Activated T-helper 1 cell treated with anti-CD3 and anti-CD28 coated beads, Interleukin-12 subunit alpha, Interleukin-12 subunit beta, Interleukin-2, Interleukin-4 antibody, amounts not matched to agents 30 ng/mL and 10 ng/mL and 1 ng/mL, durations not matched to agents 14 hours and 24 hours and 36 hours (primary cell): ENCODE data around the gene OR1S2. TPM values are rescaled to one million over a fixed set of nuclear protein-coding genes. Genes with fewer than 3 reads are reported as not detected.
"Not testable (repeated sequence)": the region's sequence is repeated elsewhere in the genome, so short reads cannot be mapped to it uniquely, and the experiment has no call there.

Source experiments
- DNase-seq: peaks from one replicate; pipeline ENCODE4 v3.0.0; 2021; ENCODE audit warnings: low spot score
- H3K27ac Mint-ChIP-seq: one replicate; pipeline ENCODE4 v1.8.0; 2021; ENCODE audit warnings: mild to moderate bottlenecking, mixed read lengths
- H3K27me3 Mint-ChIP-seq: one replicate; pipeline ENCODE4 v1.8.0; 2022; ENCODE audit warnings: mild to moderate bottlenecking, moderate library complexity, mixed read lengths; ENCODE audit not compliant: insufficient read depth
- H3K36me3 Mint-ChIP-seq: one replicate; pipeline ENCODE4 v1.8.0; 2021; ENCODE audit warnings: low read depth, mixed read lengths
- H3K4me1 Mint-ChIP-seq: one replicate; pipeline ENCODE4 v1.8.0; 2021; ENCODE audit warnings: low read depth, mixed read lengths
- H3K4me3 Mint-ChIP-seq: one replicate; pipeline ENCODE4 v1.8.0; 2021; ENCODE audit warnings: mild to moderate bottlenecking, moderate library complexity, mixed read lengths
- H3K9me3 Mint-ChIP-seq: one replicate; pipeline ENCODE4 v1.8.0; 2021; ENCODE audit warnings: mixed read lengths
- intact Hi-C: fragments of 100-400 bp; cut with micrococcal nuclease; formaldehyde crosslinking; loops from one replicate; pipeline ENCODE4 v1.15.1; 2024
- total RNA-seq: library from RNA; stranded (reverse); gene quantifications from 2 replicates; pipeline ENCODE4 v1.2.3, GENCODE V29; 2022

OR1S2 gene, protein sequence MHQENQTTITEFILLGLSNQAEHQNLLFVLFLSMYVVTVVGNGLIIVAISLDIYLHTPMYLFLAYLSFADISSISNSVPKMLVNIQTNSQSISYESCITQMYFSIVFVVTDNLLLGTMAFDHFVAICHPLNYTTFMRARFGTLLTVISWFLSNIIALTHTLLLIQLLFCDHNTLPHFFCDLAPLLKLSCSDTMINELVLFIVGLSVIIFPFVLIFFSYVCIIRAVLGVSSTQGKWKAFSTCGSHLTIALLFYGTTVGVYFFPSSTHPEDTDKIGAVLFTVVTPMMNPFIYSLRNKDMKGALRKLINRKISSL
- not detected in 2 replicates for total RNA-seq

DNA sequence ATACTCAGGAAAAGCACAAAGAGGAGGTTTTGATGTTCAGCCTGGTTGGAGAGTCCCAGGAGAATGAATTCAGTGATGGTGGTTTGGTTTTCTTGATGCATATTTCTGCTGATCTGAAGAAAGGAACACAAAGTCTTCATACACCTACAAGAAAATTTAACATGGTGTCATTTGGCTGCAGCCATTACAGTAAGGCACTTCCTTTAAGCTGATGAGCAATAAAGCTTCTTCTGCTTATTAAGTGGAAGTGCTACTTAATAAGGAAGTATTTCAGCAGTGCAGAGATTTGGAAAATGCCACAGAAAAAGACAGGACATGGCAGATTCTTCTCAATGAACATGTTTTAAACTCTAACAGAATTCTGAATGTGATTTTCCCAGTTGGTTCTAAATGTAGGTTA, at the start of gene OR1S2:
TSS of gene OR1S2 (minus strand) at position 101 of the 400 bp plus-strand sequence. CDS start at position 101, 0 bp downstream.
- Mint-ChIP-seq H3K4me3 (no peak within 1 kb of the TSS), H3K36me3 (no peaks in the 10 kb centered on the region), H3K27me3 (no peaks in the 10 kb centered on the region), H3K4me1 (no peaks in the 10 kb centered on the region), H3K27ac (no peak within 1 kb of the TSS), H3K9me3 (no peaks in the 10 kb centered on the region)
- no peak for DNase-seq
- intact Hi-C loops, result no loop called here

DNA sequence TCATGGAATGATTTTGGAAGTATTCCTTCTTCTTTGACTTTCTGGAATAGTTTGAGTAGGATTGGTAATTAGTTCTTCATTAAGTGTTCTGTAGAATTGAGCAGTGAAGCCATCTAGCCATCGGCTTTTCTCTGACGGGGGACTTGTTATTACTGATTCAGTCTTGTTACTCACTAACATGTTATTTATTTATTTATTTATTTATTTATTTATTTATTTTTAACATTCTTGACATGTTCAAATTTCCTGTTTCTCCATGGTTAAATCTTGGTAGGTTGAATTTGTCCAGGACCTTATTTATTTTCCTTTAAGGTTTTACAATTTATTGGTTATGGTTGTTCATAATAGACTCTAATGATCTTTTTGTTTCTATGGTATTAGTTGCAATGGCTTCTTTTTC, 40.0 kb upstream of the OR1S2 start:
- DNase-seq, result no peak
- intact Hi-C loops, result no loop called here
- no peak overlapping the region for H3K4me3 Mint-ChIP-seq
- no peaks in the 10 kb centered on the region for H3K27me3 Mint-ChIP-seq
- no peaks in the 10 kb centered on the region for H3K36me3 Mint-ChIP-seq
- no peaks in the 10 kb centered on the region for H3K9me3 Mint-ChIP-seq
- H3K27ac Mint-ChIP-seq, result no peak overlapping the region
- H3K4me1 Mint-ChIP-seq, result no peaks in the 10 kb centered on the region

DNA sequence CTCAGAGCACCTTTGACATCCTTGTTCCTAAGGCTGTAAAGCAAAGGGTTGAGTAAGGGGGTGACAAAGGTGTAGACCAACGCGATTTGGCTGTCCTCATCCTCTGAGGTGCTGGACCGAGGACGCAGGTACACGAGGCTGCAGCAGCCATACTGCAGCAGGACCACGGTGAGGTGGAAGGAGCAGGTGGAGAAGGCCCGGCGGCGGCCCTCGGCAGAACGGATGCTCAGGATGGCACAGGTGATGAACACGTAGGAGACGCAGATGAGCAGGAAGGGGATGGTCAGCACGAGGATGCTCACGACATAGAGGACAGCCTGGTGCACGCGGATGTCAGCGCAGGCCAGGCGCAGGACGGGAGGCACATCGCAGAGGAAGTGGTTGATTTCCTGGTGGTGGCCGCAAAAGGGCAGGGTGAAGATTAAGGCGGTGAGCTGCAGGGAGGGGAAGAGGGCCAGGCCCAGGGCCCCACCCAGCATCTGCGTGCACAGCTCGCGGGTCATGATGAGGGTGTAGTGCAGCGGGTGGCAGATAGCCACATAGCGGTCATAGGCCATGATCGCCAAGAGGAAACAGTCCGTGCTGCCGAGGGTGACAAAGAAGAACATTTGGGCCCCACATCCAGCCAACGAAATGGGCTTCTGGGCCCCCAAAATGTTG, 24.1 kb upstream of the OR1S2 start:
- intact Hi-C loops, result no loop called here
- Mint-ChIP-seq H3K36me3 (no peaks in the 10 kb centered on the region), H3K27me3 (no peaks in the 10 kb centered on the region), H3K4me1 (no peaks in the 10 kb centered on the region), H3K27ac (no peak overlapping the region), H3K4me3 (no peak overlapping the region), H3K9me3 (no peaks in the 10 kb centered on the region)
- no peak for DNase-seq

DNA sequence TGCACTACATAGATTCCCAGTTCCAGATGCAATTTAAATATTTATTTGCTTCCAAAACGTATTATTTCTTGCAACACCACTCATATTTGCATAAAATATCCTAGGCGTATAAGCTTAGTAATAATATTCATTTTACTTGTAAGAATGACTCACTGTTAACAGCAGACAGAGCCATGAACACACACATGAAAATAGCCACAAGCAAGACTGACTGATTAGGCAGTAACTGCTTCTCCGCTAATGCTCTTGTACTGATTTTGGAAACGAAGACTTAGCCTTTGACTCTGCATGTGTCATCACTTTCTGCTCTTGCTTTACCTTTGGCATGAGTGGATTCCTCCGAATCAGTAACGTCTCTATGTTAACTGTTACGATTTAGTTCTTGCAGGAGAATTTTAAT, 18.8 kb upstream of the OR1S2 start:
- no peak overlapping the region for H3K4me3 Mint-ChIP-seq
- intact Hi-C loops, result no loop called here
- H3K36me3 Mint-ChIP-seq, result no peaks in the 10 kb centered on the region
- no peaks in the 10 kb centered on the region for H3K9me3 Mint-ChIP-seq
- no peak overlapping the region for H3K27ac Mint-ChIP-seq
- H3K27me3 Mint-ChIP-seq, result no peaks in the 10 kb centered on the region
- H3K4me1 Mint-ChIP-seq, result no peaks in the 10 kb centered on the region
- DNase-seq, result no peak

DNA sequence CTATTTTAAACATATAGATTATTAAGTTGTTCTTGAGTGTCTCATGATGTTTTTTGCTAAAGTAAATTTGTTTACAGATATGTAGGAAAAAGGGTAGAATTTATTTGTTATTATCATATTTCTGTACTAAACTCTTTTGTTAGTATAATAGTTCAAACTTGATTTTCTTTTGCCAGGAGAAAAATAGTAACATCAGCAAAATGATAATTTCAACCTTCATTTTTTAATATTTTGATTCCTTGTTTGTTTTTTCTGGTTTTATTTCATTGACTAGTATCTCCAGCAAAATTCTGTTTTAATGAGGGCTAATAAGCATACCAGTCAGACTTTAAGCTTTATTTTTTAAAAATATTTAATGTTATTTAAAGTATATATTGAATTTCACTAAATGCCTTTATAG, 12.5 kb upstream of the OR1S2 start:
- intact Hi-C loops, result no loop called here
- H3K4me1 Mint-ChIP-seq, result no peaks in the 10 kb centered on the region
- no peaks in the 10 kb centered on the region for H3K27me3 Mint-ChIP-seq
- H3K9me3 Mint-ChIP-seq, result no peaks in the 10 kb centered on the region
- no peak overlapping the region for H3K27ac Mint-ChIP-seq
- H3K36me3 Mint-ChIP-seq, result no peaks in the 10 kb centered on the region
- DNase-seq, result no peak
- H3K4me3 Mint-ChIP-seq, result no peak overlapping the region

DNA sequence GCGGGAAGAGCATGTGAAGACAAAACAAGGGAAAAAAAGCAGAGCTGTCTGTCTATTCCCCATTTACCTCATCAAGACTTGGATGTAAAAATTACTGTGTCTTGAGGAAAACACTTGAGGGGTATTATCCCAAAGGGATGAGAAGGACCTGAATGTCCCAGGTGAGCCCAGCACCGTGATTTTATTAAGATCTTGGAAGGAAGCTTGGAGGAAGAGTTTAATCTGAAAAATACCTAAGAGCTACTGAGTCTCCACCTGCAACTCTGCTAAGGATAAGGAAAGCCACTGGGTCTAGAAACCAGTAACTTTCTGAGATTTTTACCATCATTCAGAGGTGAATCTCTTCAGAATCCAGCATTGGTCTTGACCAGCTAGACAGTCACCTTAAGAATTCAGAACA, 8.5 kb upstream of the OR1S2 start, which contains the start of gene OR1S1:
TSS of gene OR1S1 (plus strand) at position 301 of the 400 bp plus-strand sequence.
- H3K27ac Mint-ChIP-seq, H3K4me1 Mint-ChIP-seq, H3K36me3 Mint-ChIP-seq, DNase-seq, H3K4me3 Mint-ChIP-seq, H3K27me3 Mint-ChIP-seq, H3K9me3 Mint-ChIP-seq, intact Hi-C loops: not testable (repeated sequence)

DNA sequence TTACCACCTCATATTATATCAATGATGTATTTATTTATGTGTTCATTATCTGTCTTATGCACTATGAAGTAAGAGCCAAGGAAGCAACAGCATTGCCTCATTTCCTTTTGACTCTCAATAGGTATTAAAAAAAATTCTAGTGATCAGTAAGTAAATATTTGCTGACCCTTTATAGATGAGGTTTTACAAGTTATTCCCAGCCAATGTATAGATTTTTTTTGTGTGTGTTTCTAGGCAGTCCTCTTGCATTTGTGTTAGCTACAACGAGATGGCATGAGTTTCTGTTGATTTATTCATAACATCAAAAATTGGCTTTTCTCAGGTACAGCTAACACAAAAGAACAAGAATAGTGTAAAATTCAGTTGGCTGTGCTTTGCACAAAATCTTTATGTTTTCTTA, 4.7 kb downstream of the OR1S2 start:
- H3K4me3 Mint-ChIP-seq, result no peak overlapping the region
- DNase-seq, result no peak
- H3K36me3 Mint-ChIP-seq, result no peaks in the 10 kb centered on the region
- no peak overlapping the region for H3K27ac Mint-ChIP-seq
- peaks cover 10% of the 10 kb centered on the region for H3K9me3 Mint-ChIP-seq
- intact Hi-C loops, result no loop called here
- H3K27me3 Mint-ChIP-seq, result no peaks in the 10 kb centered on the region
- H3K4me1 Mint-ChIP-seq, result no peaks in the 10 kb centered on the region

DNA sequence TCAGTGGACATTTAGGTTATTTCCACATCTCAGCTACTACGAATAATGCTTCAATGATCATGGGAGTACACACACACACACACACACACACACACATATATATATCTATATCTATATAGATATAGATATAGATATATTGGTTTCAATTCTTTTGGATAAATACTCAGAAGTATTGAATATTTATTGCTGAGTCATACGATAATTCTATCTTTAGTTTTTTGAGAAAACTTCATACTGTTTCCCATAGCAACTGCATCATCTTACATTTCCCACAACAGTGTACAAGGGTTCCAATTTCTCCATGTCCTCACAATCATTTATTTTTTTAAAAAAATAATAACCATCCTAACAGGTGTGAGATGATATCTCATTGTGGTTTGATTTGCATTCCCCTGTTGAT, 8.0 kb downstream of the OR1S2 start:
- H3K4me1 Mint-ChIP-seq, result no peaks in the 10 kb centered on the region
- H3K27me3 Mint-ChIP-seq, result no peaks in the 10 kb centered on the region
- intact Hi-C loops, result no loop called here
- H3K4me3 Mint-ChIP-seq, result no peak overlapping the region
- no peak overlapping the region for H3K27ac Mint-ChIP-seq
- peaks cover 10% of the 10 kb centered on the region for H3K9me3 Mint-ChIP-seq
- H3K36me3 Mint-ChIP-seq, result no peaks in the 10 kb centered on the region
- no peak for DNase-seq

DNA sequence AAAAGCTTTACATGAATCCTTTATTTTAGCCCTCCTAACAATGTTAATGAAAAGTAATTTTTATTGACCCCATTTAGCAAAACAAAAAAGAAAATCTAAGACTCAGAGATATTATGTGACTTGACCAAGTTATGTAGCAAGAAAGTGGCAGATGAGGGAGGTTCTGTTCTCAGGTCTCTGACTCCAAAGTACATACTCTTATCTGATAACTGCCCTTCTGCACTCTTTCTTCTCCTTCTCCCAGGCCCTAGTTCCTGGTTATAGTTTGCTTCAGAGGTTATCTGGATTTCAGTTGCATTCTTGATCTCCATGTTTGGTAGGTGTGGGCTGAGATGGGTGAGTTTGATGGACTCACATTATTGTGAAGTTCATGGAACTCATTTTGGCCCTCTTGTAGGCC, 10.6 kb downstream of the OR1S2 start:
- Mint-ChIP-seq H3K4me3 (no peak overlapping the region), H3K36me3 (no peaks in the 10 kb centered on the region)

DNA sequence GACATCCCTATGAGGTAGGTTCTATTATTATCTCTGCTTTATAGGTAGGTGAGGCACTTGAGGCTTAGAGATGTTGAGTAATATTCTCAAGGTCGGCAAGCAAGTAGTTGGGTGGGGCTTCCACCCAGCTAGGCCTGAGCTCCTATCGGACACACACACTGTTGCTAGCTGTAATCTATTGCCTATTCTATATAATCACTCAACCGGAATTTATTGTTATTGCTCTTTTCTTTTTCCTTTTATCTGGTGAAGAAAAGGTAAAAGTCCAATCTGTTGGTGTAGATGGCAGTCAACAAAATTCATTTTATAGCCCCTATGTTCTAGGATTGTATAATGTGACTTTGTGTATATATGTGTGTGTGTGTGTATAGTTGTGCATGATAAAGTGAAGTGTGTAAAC, 11.7 kb downstream of the OR1S2 start:
- H3K9me3 Mint-ChIP-seq, result peaks cover 7% of the 10 kb centered on the region
- H3K27me3 Mint-ChIP-seq, result no peaks in the 10 kb centered on the region
- H3K4me3 Mint-ChIP-seq, result no peak overlapping the region
- no peaks in the 10 kb centered on the region for H3K36me3 Mint-ChIP-seq
- H3K27ac Mint-ChIP-seq, result no peak overlapping the region
- no peak for DNase-seq
- no peaks in the 10 kb centered on the region for H3K4me1 Mint-ChIP-seq
- intact Hi-C loops, result no loop called here

More for the DNA sequence above, 10.6 kb downstream of the OR1S2 start:
- no peaks in the 10 kb centered on the region for H3K27me3 Mint-ChIP-seq
- no peak for DNase-seq
- no peak overlapping the region for H3K27ac Mint-ChIP-seq
- intact Hi-C loops, result no loop called here
- H3K4me1 Mint-ChIP-seq, result no peaks in the 10 kb centered on the region
- H3K9me3 Mint-ChIP-seq, result peaks cover 10% of the 10 kb centered on the region

DNA sequence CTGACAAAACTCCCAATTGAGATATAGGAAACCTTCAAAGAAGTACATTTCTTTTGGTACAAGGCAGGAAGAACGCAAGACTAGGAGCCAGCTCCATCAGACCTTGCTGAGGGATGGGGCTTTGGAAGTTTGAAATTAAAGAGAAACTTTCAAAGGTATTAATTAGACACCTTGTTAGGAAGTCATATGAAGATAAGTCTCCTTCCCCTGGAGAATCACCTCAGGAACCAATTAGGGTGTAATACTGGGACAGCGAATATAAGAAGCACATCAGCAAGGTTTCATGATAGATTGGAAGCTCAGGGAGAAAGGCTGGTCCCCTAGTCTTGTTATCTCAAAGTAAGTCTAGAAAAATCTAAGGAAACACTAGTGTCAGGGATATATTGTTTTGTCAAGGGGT, 15.2 kb downstream of the OR1S2 start, which contains the start of gene OR9Q2:
TSS of gene OR9Q2 (plus strand) at position 301 of the 400 bp plus-strand sequence. CDS start 1,421 bp downstream, outside the sequence.
- DNase-seq, result no peak
- no peaks in the 10 kb centered on the region for H3K36me3 Mint-ChIP-seq
- H3K4me1 Mint-ChIP-seq, result no peaks in the 10 kb centered on the region
- H3K27me3 Mint-ChIP-seq, result no peaks in the 10 kb centered on the region
- no peak within 1 kb of the TSS for H3K4me3 Mint-ChIP-seq
- no peak within 1 kb of the TSS for H3K27ac Mint-ChIP-seq
- H3K9me3 Mint-ChIP-seq, result no peaks in the 10 kb centered on the region
- intact Hi-C loops, result no loop called here

DNA sequence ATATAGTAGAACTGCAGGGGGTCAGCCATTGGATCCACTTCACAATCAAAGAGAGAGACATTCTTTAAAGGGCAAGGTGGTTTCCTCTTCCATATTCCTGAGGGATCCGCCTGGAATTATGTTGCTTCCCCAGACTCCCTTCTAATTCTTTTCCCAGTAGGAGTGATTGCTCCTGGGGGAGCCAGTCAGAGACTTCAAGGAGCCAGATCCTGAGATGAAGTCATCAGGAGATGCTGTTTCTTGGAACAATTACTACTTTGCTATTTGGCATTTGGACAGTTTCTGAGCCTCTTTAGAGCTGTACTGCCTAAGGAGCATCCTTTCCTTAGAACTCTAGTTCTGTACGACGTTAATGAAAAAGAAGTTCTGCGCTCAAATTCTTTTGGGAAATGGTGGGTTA, 17.0 kb downstream of the OR1S2 start:
- no peak for DNase-seq
- Mint-ChIP-seq H3K27me3 (no peaks in the 10 kb centered on the region), H3K4me3 (no peak overlapping the region), H3K36me3 (no peaks in the 10 kb centered on the region), H3K9me3 (no peaks in the 10 kb centered on the region), H3K4me1 (no peaks in the 10 kb centered on the region), H3K27ac (no peak overlapping the region)
- intact Hi-C loops, result no loop called here

DNA sequence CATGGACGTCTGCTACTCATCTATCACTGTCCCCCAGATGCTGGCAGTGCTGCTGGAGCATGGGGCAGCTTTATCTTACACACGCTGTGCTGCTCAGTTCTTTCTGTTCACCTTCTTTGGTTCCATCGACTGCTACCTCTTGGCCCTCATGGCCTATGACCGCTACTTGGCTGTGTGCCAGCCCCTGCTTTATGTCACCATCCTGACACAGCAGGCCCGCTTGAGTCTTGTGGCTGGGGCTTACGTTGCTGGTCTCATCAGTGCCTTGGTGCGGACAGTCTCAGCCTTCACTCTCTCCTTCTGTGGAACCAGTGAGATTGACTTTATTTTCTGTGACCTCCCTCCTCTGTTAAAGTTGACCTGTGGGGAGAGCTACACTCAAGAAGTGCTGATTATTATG, 24.3 kb downstream of the OR1S2 start:
- no peak for DNase-seq
- intact Hi-C loops, result no loop called here
- H3K4me3 Mint-ChIP-seq, result no peak overlapping the region
- no peaks in the 10 kb centered on the region for H3K4me1 Mint-ChIP-seq
- no peaks in the 10 kb centered on the region for H3K27me3 Mint-ChIP-seq
- H3K9me3 Mint-ChIP-seq, result no peaks in the 10 kb centered on the region
- no peak overlapping the region for H3K27ac Mint-ChIP-seq
- H3K36me3 Mint-ChIP-seq, result no peaks in the 10 kb centered on the region
